ENCODE data around the gene PSMB7. TPM values are rescaled to one million over a fixed set of nuclear protein-coding genes. Genes with fewer than 3 reads are reported as not detected.

Gene PSMB7
- total RNA-seq = 100 to 1,000 TPM; 145 to 147 TPM

DNA sequence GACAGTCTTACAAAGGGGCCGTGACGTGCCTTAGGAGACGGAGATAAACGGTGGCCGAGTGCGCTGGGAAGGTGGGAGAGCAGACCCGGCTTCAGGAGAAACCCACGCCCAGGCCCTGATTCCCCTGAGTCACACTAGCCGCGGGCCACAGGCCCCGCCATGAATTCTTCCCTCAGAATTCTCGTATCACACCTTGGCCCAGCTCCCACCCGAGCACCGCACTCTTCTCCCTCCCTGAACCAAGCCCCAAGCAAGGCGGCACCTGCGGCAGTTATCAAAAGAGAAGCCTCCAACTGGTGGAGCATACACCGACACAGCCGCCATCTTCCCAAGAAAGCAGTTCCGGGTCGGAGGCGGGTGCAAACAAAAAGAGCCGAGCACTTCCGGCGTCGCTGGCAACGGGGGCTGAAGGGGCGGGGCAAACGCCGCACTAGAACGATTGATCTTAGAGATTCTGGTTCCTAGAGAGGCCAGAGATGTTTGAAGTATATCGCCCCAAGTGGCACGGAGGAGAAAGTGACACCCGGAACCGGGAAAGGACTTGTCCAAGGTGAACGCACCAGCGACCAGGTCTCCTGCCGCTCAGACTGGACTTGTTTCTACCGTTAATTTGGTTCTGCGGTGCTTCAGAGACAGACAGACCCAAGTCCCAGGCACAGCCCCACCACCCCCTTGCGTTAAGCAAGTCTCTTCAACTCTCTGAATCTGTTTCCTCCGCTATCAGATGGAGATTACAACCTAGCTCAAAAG, at the start of gene PSMB7:
Gene PSMB7, minus strand, starts transcription at position 341 of the 750 bp plus-strand sequence. Its CDS starts 17 bp downstream, at position 324.
- H3K4me3 Mint-ChIP-seq = peak within 1 kb of the TSS; percentile 96
- DNase-seq (ENCODE audit: low spot score) (peak; percentile 95), ATAC-seq (peak; percentile 95 to 98)
- H3K27me3 Mint-ChIP-seq = no peaks in the 10 kb centered on the region
- H3K36me3 Mint-ChIP-seq = peaks cover 33% of the 10 kb centered on the region
- peak within 1 kb of the TSS; percentile 90 to 96 for H3K27ac Mint-ChIP-seq
- peaks cover 28 to 33% of the 10 kb centered on the region in 2 donors for H3K4me1 Mint-ChIP-seq (ENCODE audit: low read depth in 2 of 2)
- no peaks in the 10 kb centered on the region for H3K9me3 Mint-ChIP-seq

DNA sequence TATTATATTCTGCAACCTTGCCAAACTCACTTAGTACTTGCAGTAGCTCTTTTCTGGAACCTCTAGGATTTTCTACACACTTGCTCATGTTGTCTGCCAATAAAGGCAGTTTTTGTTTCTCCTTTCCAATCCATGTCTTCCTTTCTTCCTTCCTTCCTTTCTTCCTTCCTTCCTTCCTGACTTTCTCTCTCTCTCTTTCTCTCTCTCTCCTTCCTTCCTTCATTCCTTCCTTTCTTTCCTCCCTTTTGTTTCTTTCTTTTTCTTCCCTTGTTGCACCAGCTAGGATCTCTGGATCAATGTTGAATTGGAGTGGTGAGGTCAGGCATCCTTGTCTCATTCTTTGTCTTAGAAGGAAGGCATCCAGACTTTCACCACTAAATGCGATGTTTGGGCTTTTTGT, 47.5 kb upstream of the PSMB7 start:
- ATAC-seq (no peak), DNase-seq (ENCODE audit: low spot score) (no peak)
- peaks cover 7 to 20% of the 10 kb centered on the region in 2 donors for H3K27me3 Mint-ChIP-seq
- H3K27ac Mint-ChIP-seq = no peak overlapping the region
- no peaks in the 10 kb centered on the region for H3K36me3 Mint-ChIP-seq
- no peaks in the 10 kb centered on the region for H3K4me1 Mint-ChIP-seq (ENCODE audit: low read depth in 2 of 2)
- no peaks in the 10 kb centered on the region for H3K9me3 Mint-ChIP-seq
- H3K4me3 Mint-ChIP-seq = no peak overlapping the region

- no peak for ATAC-seq
- Mint-ChIP-seq H3K27me3 (peaks cover 5 to 10% of the 10 kb centered on the region in 2 donors), H3K4me1 (ENCODE audit: low read depth in 2 of 2) (no peaks in the 10 kb centered on the region), H3K36me3 (no peaks in the 10 kb centered on the region), H3K4me3 (no peak overlapping the region), H3K9me3 (no peaks in the 10 kb centered on the region), H3K27ac (no peak overlapping the region)
- peak; percentile 3 for DNase-seq (ENCODE audit: low spot score)
These were observed 43.2 kb upstream of the PSMB7 start for GRCh38 chr9:124458441-124458840.

DNA sequence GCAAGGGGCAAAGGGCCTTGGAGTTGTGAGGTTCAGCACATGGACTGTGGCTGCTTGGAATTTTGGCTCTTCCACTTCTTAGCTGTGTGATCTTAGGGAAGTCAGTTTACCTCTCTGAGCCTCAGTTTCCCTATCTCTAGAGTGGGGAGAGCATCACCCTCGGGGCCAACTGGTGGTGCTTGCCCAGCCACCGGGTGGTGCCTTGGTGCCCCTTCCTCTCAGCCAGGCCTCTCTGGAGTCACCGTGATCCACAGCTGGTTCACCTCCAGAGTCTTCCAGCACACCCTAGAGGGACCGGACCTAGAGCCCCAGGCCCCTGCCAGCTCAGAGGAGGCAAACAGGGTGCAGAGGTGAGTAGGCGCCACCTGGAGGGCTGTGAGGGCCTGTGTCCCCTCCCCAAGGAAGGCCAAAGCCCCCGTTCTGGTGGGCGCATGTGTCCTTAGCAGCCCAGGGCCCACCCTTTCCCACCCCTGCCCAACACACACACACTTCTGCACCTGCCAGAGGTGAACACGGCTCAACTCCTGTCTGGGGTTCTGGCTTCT, 42.7 kb upstream of the PSMB7 start:
- H3K9me3 Mint-ChIP-seq = no peaks in the 10 kb centered on the region
- H3K4me1 Mint-ChIP-seq (ENCODE audit: low read depth in 2 of 2) = no peaks in the 10 kb centered on the region
- no peak overlapping the region for H3K4me3 Mint-ChIP-seq
- H3K27me3 Mint-ChIP-seq = peaks cover 5% of the 10 kb centered on the region in 2 donors
- peak; percentile 32 for DNase-seq (ENCODE audit: low spot score)
- ATAC-seq = peak in 1 of 2 donors; percentile 3
- H3K36me3 Mint-ChIP-seq = no peaks in the 10 kb centered on the region
- no peak overlapping the region for H3K27ac Mint-ChIP-seq

DNA sequence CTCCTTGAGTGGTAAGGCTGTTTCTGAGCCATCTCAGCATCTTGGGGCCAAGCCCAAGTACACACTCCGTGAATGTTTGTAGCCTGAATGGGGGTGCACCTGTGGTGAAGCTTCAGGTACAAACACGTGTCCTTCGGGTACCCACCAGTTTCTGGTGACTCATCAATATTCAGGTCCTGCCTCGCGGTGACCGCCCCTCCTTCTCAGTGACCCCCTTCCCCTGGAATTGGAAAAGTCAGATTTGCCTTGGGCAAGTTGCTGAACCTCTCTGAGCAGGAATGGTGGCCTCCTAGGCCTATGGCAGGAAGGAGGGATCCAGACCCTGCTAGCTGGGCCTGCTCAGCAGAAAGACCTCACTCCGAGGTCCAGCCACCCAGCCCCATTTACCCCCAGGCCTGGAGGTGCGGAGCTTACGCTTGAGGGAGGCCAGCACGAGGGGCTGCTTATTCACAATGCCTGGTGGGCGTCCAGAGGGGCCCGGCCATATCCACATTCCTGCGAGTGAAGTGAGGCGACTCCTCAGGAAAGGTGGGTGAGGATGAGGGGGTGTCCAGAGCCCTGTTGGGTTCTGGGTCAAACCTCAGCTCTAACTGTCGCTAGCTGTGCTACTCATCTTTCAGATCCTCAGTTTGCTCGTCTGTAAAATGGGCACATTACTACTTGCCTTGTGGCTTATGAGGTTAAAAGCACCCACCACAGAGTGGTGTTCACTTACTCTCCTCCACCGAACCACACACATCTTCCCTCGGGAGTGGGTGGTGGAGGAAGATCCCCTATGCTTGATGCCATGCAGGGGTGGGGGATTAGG, 42.0 kb upstream of the PSMB7 start:
- no peaks in the 10 kb centered on the region for H3K9me3 Mint-ChIP-seq
- H3K27ac Mint-ChIP-seq = no peak overlapping the region
- no peaks in the 10 kb centered on the region for H3K36me3 Mint-ChIP-seq
- peak; percentile 53 for DNase-seq (ENCODE audit: low spot score)
- ATAC-seq = no peak
- H3K27me3 Mint-ChIP-seq = peaks cover 0 to 2% of the 10 kb centered on the region in 2 donors
- H3K4me1 Mint-ChIP-seq (ENCODE audit: low read depth in 2 of 2) = no peaks in the 10 kb centered on the region
- no peak overlapping the region for H3K4me3 Mint-ChIP-seq

GRCh38 chr9:124456341-124457078, 41.3 kb upstream of the PSMB7 start:
- H3K4me1 Mint-ChIP-seq (ENCODE audit: low read depth in 2 of 2) = no peaks in the 10 kb centered on the region
- H3K9me3 Mint-ChIP-seq = no peaks in the 10 kb centered on the region
- no peaks in the 10 kb centered on the region for H3K36me3 Mint-ChIP-seq
- no peak overlapping the region for H3K4me3 Mint-ChIP-seq
- H3K27me3 Mint-ChIP-seq = peaks cover 0 to 2% of the 10 kb centered on the region in 2 donors
- H3K27ac Mint-ChIP-seq = no peak overlapping the region
- DNase-seq (ENCODE audit: low spot score) (peak; percentile 32), ATAC-seq (peak in 1 of 2 donors; percentile 7)

DNA sequence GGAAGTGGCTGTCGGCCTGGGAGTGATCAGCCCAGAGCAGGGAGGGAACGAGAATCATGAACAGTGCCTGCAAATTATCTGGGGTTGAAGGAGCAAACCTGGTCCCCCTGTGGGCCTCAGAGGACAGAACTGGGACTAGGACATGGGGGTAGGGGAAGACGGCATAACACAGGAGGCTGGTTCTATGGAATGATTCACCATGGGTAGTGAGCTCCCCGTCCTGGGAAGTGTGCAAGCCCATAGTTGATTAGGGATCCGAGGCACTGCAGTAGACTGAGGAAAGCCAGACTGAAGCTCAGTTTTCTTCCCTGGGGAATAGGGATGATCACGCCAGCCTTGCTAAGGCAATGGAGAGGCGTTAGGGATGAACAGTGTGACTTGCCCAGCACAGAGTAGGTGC, 40.6 kb upstream of the PSMB7 start:
- DNase-seq (ENCODE audit: low spot score) (peak; percentile 31), ATAC-seq (no peak)
- no peaks in the 10 kb centered on the region for H3K9me3 Mint-ChIP-seq
- H3K27ac Mint-ChIP-seq = no peak overlapping the region
- no peak overlapping the region for H3K4me3 Mint-ChIP-seq
- H3K4me1 Mint-ChIP-seq (ENCODE audit: low read depth in 2 of 2) = no peaks in the 10 kb centered on the region
- no peaks in the 10 kb centered on the region for H3K36me3 Mint-ChIP-seq
- peaks cover 0 to 5% of the 10 kb centered on the region in 2 donors for H3K27me3 Mint-ChIP-seq

- no peak overlapping the region for H3K27ac Mint-ChIP-seq
- no peak overlapping the region for H3K4me3 Mint-ChIP-seq
- no peaks in the 10 kb centered on the region for H3K9me3 Mint-ChIP-seq
- H3K36me3 Mint-ChIP-seq = no peaks in the 10 kb centered on the region
- ATAC-seq = no peak
- DNase-seq (ENCODE audit: low spot score) = no peak
- H3K27me3 Mint-ChIP-seq = peaks cover 0 to 6% of the 10 kb centered on the region in 2 donors
- H3K4me1 Mint-ChIP-seq (ENCODE audit: low read depth in 2 of 2) = no peaks in the 10 kb centered on the region
These were observed 39.7 kb upstream of the PSMB7 start for GRCh38 chr9:124454791-124455443.

DNA sequence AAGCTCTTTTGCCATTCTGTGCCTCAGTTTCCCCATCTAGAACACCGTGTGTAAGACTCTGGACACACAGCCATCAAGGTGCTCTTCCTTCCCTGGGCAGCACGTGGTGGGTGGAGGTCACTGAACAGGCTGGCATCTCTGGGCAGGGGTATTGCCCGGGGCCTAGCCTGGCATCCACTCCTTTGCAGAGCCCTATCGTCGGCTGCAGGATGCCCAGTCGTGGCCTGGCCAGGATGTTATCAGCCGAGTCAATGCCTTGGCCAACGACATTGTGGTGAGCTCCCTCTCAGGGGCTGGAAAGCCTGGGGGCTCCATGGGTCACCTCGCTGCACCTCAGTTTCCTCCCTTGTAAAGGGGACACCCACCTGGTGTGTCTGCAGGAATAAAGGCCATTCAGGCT, 39.1 kb upstream of the PSMB7 start:
- no peaks in the 10 kb centered on the region for H3K36me3 Mint-ChIP-seq
- no peak overlapping the region for H3K4me3 Mint-ChIP-seq
- ATAC-seq = no peak

DNA sequence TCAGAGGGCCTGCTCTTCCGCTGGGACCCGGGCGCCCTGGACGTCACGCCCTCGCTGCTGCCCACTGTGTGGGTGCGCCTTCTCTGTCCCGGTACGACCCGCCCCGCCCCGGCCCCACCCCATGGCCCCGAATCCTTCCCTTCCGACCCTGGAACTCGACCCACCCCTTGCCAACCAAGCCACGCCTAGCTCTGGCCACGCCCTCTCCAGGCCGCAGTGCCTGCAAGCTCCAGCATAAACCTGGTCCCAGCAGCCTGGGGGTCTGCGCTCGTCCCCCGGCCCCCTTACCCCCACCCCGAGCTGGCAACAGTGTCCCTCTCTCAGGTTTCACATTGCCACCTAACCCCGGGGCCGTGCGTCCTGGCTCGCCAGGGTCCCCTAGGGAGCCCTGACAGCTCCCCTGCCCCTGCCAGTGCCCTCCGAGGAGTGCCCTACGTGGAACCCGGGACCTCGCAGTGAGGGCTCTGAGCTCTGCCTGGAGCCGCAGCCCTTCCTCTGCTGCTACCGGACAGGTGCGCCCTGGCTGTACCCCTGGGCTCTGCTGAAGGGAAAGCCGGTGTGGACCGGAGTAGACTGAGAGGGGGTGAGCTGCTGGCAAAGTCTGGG, 38.4 kb upstream of the PSMB7 start:
- no peak for DNase-seq (ENCODE audit: low spot score)
- Mint-ChIP-seq H3K9me3 (no peaks in the 10 kb centered on the region), H3K4me3 (no peak overlapping the region), H3K4me1 (ENCODE audit: low read depth in 2 of 2) (no peaks in the 10 kb centered on the region), H3K27ac (no peak overlapping the region), H3K27me3 (peaks cover 0 to 9% of the 10 kb centered on the region in 2 donors), H3K36me3 (no peaks in the 10 kb centered on the region)
- no peak for ATAC-seq

More for the DNA sequence above, 39.1 kb upstream of the PSMB7 start:
- Mint-ChIP-seq H3K27ac (no peak overlapping the region), H3K4me1 (ENCODE audit: low read depth in 2 of 2) (no peaks in the 10 kb centered on the region), H3K9me3 (no peaks in the 10 kb centered on the region), H3K27me3 (peaks cover 0 to 9% of the 10 kb centered on the region in 2 donors)
- DNase-seq (ENCODE audit: low spot score) = no peak

DNA sequence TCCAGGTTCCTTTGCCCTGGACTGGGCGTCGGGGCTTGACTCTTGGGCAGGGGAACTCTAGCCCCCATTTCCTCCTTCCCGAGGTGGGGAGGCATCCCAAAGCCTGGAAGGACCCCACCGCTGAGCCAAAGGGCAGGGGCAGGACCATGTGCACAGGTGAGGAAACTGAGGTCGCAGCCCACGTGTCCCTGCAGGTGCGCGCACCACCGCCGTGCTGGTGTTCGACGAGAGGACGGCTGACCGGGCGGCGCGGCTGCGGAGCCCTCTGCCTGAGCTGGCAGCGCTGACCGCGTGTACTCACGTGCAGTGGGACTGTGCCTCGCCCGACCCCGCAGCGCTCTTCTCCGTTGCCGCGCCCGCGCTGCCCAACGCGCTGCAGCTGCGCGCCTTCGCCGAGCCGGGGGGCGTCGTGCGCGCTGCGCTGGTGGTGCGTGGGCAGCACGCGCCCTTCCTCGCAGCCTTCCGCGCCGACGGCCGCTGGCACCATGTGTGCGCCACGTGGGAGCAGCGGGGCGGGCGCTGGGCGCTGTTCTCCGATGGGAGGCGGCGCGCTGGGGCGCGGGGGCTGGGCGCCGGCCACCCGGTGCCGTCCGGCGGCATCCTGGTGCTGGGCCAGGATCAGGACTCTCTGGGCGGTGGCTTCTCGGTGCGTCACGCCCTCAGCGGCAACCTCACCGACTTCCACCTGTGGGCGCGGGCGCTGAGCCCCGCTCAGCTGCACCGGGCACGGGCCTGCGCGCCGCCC, 37.8 kb upstream of the PSMB7 start:
- Mint-ChIP-seq H3K27ac (no peak overlapping the region), H3K4me3 (no peak overlapping the region), H3K27me3 (peaks cover 0 to 15% of the 10 kb centered on the region in 2 donors), H3K9me3 (no peaks in the 10 kb centered on the region), H3K36me3 (no peaks in the 10 kb centered on the region), H3K4me1 (ENCODE audit: low read depth in 2 of 2) (no peaks in the 10 kb centered on the region)
- DNase-seq (ENCODE audit: low spot score) (peak; percentile 44), ATAC-seq (no peak)

- H3K36me3 Mint-ChIP-seq = no peaks in the 10 kb centered on the region
- H3K27me3 Mint-ChIP-seq = peaks cover 0 to 15% of the 10 kb centered on the region in 2 donors
- no peak overlapping the region for H3K4me3 Mint-ChIP-seq
- H3K9me3 Mint-ChIP-seq = no peaks in the 10 kb centered on the region
- no peaks in the 10 kb centered on the region for H3K4me1 Mint-ChIP-seq (ENCODE audit: low read depth in 2 of 2)
- H3K27ac Mint-ChIP-seq = no peak overlapping the region
- DNase-seq (ENCODE audit: low spot score) (no peak), ATAC-seq (no peak)
These were observed 37.1 kb upstream of the PSMB7 start for GRCh38 chr9:124452326-124452725.
